Activated T-helper 1 cell treated with anti-CD3 and anti-CD28 coated beads, Interleukin-2, amount 50 U/mL, for 16 hours (primary cell): ENCODE results near the gene TAC3.
"Not testable (repeated sequence)": the region's sequence is repeated elsewhere in the genome, so short reads cannot be mapped to it uniquely, and the experiment has no call there.

Source experiments
- DNase-seq, 2 donors: peaks; one replicate each; pipeline ENCODE4 v3.0.0-alpha.2; 2020; ENCODE audit warnings: low read depth in 1 of 2, low spot score in 1 of 2

The TAC3 gene

GRCh38 chr12:57037264-57037663, 20.9 kb upstream of the TAC3 start:
- no peak for DNase-seq

- DNase-seq = no peak
Observed at GRCh38 chr12:57033431-57033830, 17.1 kb upstream of the TAC3 start.

- no peak for DNase-seq
Observed at GRCh38 chr12:57031789-57032188, 15.5 kb upstream of the TAC3 start.

DNA sequence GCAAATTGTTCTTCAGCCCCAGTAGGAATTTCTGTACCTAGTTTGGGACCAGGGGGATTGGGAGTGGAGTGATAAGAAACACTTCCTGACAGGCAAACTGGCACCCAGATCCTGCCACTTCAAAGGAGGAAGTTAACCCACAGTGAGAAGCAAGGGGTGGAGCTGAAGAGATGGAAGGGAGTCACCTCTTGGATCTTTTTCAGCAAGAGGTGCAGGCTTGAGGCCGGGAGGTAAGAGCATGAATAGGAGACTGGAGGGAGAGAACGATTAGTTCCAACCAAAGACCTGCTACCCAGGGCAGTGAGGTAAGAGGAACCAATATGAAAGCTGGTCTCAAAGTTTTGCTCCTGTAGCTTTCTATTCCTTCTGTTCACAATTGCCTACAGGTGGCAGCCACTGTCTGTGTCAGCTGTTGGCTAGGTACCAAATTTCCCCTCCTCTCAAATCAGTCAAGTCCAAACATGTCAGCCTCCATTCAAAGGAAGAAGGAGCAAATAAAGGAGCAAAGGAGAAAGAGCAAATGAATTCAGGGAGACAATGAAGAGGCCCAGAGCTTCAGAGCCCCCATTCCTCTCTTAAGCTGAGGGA, 14.9 kb upstream of the TAC3 start:
- no peak for DNase-seq

DNA sequence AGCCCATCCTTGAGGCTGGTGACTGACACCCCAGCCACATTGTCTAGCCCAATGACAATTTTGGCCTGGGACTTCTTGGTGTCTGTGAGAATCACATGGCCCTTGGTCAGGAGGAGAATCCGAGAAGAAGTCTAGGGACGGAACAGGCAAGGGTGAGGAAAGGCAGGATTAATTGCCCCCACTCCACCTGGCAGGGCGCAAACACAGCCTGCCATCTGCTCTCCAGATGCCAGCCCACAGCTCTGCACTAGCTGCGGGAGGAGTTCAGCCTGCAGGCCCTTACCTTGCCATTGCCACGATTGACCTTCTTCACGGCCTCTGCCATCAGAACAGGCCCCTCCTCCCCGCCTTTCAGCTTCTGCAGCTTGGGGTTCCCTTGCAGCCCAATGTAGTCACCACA, 13.1 kb upstream of the TAC3 start:
- no peak for DNase-seq

DNA sequence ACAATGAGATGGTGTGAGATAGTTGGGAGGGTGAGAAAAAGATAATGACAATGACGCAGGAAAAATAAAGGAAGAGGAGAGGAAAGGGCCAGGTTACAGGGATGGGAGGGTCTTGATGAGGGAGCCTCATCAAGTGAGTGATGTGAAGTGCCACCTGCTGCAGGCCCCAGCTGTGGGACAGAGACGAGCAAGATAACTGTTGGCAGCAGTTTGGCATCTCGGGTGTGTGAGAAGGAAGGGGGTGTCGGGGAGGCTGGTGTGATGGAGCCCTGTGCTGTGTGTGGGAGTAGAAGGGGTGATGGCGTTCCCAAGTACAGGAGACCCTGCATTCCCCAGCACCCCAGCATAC, 11.4 kb upstream of the TAC3 start:
- no peak for DNase-seq

DNA sequence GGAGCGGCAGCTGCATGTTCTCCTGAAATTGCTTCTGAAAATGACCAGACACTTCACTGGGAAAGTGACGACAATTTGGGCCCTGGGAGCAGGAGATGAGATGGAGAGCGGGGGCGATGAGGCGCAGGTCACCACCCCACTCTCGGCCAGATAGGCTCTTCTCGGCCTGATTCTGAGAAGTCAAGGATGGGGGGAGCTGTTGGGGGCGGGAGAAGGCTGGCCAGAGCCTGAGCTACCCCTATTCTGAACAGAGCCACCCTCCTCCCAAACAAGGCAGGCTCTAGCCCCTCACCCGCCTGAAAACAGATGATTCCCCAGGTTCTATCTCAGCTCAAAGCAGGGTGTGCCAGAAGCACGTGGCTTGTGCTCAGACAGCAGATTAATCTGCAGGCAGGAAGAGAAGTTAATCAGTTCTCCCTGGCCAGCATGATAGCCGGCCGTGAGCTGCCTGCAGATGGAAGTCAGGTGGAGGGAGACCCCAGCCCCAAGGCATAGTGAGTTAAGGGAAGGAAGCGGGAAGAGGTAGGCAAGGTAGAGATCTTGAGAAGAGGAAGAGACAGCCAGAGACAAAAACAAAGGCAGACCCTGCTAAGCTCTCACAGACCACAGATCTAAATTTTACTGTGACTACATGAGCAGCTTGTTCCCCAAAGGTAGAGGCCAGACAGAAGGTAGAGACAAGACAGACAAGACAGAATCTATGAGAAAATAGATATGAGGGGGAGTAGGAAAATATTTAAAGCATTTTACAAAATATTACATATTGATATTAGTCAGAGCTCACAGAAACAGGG, 10.9 kb upstream of the TAC3 start:
- no peak for DNase-seq

DNA sequence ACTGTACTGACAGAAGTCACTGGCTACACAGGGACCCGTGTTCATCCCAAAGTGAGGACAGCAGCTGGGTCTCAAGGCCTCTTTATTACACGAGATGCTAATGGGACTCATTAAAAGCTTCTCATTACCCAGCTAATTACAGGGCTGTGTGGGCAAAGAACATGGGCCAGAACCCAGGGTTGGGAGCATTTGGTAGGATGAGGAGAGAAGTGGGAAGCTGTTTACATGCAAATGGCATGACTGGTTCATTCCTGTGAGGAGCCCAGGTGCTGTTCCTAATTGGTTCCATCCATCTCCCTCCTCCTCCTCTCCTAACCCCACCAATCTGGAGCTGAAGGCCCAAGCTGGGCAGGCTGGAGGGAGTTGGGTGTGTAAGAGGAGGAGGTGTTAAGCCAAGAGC, 8.9 kb upstream of the TAC3 start:
- no peak for DNase-seq

- DNase-seq = not testable (repeated sequence)
Observed at GRCh38 chr12:57022324-57022723, 6.0 kb upstream of the TAC3 start.

GRCh38 chr12:57019983-57020719, 3.8 kb upstream of the TAC3 start:
- DNase-seq = no peak

DNA sequence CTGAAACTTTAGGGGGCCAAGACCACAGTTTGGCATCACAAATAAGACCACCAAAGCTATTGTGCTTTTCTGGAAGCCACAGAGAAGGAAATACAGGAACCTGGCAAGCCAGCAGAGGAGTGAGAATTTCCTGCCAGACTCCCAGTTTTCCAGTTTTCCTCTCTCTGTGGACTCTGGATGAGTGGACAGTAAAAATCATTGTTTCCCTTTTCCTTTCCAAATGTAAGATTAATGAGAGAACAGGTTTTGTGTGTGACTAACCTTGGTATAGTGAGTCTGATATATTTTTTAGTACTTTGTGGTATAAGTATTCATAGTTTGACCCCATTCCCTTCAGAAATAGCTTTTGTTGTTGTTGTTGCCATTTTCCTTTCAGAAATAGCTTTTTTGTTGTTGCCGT, 2.6 kb upstream of the TAC3 start:
- no peak for DNase-seq

- not testable (repeated sequence) for DNase-seq
Observed at GRCh38 chr12:57018353-57018752, 2.0 kb upstream of the TAC3 start.

DNA sequence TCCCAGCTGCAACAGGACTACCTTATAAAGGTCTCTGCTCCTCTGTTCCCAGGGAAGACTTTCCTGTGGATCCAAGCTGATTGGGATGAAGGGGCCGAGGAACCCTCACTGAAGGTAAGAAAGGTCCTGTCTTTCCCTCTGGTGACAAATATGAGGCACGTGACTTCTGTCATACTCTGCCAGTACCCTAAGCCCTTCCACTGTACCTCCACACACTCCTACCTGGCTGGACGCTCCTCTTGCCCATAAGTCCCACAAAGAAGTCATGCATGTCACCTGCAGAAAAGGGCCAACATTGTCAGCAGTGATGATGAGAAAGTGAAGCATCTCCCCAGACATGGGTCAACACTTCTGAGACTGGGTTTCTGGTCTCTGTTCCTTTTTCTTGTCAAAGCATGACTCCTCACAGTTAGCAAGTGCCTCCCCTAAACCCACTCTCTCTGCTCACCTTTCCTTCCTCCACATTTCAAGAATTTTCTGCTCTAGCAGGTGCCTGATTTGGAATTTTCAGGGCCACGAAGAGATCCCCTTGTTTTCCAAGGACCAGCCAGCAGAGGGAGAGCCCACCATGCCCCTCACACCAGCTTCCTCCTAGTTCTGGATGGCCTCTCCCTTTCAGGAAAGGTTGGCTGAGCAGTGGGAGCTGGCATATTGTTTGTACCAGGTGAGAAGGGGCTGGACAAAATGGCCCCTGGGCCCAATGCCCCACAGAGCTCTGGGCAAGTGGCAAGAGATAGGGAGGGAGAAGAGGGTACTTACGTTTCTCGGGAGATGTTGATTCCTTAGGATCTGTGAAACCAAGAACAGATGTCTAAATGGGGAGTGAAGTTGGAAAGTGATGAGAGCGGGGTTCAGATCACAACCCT, 3.5 kb downstream of the TAC3 start:
- no peak for DNase-seq

- DNase-seq = no peak
Observed at GRCh38 chr12:57011438-57012424, 4.6 kb downstream of the TAC3 start.

- DNase-seq = no peak
Observed at GRCh38 chr12:57010627-57011247, 5.6 kb downstream of the TAC3 start.

- no peak for DNase-seq
Observed at GRCh38 chr12:57009949-57010626, 6.2 kb downstream of the TAC3 start.

- no peak for DNase-seq
Observed at GRCh38 chr12:57008178-57008577, 8.2 kb downstream of the TAC3 start.

- DNase-seq = no peak
Observed at GRCh38 chr12:57006809-57007475, 9.4 kb downstream of the TAC3 start.
